LNCaP clone FGC (cell line): ENCODE data around the gene CMIP.

Experiments used
- DNase-seq: peaks from one replicate; pipeline ENCODE4 v3.0.0-alpha.2; 2011; ENCODE audit warnings: low read depth
- H3K4me3 ChIP-seq: 2 replicates; pipeline ENCODE4 v1.5.1; 2011; ENCODE audit warnings: mild to moderate bottlenecking, low read depth, low read length, control low read depth
- TF ChIP-seq, protein P1 (sequence below): IDR thresholded peaks from 2 replicates; pipeline ENCODE4 v1.5.1; 2012; ENCODE audit warnings: mild to moderate bottlenecking; ENCODE audit not compliant: control insufficient read depth, insufficient read depth; ENCODE audit errors: extremely low read depth

CMIP gene

DNA sequence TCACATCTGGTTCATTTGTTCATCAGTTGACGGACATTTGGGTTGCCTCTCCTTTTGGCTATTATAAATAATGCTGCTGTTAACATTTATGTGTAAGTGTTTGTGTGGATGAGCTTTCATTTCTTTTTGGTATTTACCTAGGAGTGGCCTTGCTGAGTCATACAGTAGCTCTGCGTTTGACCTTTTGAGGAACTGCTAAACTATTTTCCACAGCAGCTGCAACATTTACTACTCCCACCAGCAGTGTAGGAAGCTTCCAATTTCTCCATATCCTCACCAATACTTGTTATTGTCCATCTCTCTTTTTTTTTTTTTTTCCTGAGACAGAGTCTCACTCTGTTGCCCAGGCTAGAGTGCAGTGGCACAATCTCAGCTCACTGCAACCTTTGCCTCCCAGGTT is 313.8 kb downstream of the CMIP start:
- TF ChIP-seq, protein P1, sequence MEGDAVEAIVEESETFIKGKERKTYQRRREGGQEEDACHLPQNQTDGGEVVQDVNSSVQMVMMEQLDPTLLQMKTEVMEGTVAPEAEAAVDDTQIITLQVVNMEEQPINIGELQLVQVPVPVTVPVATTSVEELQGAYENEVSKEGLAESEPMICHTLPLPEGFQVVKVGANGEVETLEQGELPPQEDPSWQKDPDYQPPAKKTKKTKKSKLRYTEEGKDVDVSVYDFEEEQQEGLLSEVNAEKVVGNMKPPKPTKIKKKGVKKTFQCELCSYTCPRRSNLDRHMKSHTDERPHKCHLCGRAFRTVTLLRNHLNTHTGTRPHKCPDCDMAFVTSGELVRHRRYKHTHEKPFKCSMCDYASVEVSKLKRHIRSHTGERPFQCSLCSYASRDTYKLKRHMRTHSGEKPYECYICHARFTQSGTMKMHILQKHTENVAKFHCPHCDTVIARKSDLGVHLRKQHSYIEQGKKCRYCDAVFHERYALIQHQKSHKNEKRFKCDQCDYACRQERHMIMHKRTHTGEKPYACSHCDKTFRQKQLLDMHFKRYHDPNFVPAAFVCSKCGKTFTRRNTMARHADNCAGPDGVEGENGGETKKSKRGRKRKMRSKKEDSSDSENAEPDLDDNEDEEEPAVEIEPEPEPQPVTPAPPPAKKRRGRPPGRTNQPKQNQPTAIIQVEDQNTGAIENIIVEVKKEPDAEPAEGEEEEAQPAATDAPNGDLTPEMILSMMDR: no peak
- DNase-seq: no peak
- H3K4me3 ChIP-seq: no peak overlapping the region
